Right lobe of liver (tissue), 6 donors: ENCODE measurements around the gene ARID5B. TPM values are rescaled to one million over a fixed set of nuclear protein-coding genes. Genes with fewer than 3 reads are reported as not detected.

ENCODE experiments used
- ATAC-seq, 4 donors: fragments of 200-7000 bp; cut with Tn5 transposase; one replicate each; pipeline ENCODE4 v1.9.1; 2020; ENCODE audit warnings: mild to moderate bottlenecking in 4 of 4, moderate library complexity in 4 of 4
- DNase-seq, 3 donors: peaks; one replicate each; pipeline ENCODE4 v3.0.0-alpha.2; 2020
- H3K27ac ChIP-seq, 3 donors: fragments of 200-600 bp; one replicate each; pipeline ENCODE4 v1.8.0; 2022
- H3K27me3 ChIP-seq, 2 donors: fragments of 200-600 bp; one replicate each; pipeline ENCODE4 v1.8.0; 2022
- H3K36me3 ChIP-seq, 4 donors: fragments of 200-600 bp; sonication (generic) in 1 of 4; one replicate each; pipeline versions ENCODE4 v1.5.1 to v1.8.0; 2017 to 2022; ENCODE audit warnings: control low read depth in 1 of 4
- H3K4me1 ChIP-seq, 4 donors: fragments of 200-600 bp; sonication (generic) in 1 of 4; one replicate each; pipeline versions ENCODE4 v1.5.1 to v1.8.0; 2017 to 2022; ENCODE audit warnings: control low read depth in 1 of 4
- H3K4me3 ChIP-seq, 3 donors: fragments of 200-600 bp; one replicate each; pipeline ENCODE4 v1.8.0; 2022
- H3K9me3 ChIP-seq, 4 donors: fragments of 200-600 bp; sonication (generic) in 1 of 4; one replicate each; pipeline versions ENCODE4 v1.5.1 to v1.8.0; 2017 to 2022; ENCODE audit warnings: control low read depth in 1 of 4
- POLR2A ChIP-seq: fragments of 450-650 bp; IDR thresholded peaks from one replicate; pipeline ENCODE4 v1.6.1; 2017; ENCODE audit warnings: antibody characterized with exemption, mild to moderate bottlenecking
- WGBS: methylation state at CpG from one replicate; pipeline ENCODE4 v1.1.6; 2018; ENCODE audit warnings: low coverage, low lambda C conversion rate; ENCODE audit not compliant: insufficient coverage; ENCODE audit errors: missing lambda C conversion rate; 5-methylcytosine and 5-hydroxymethylcytosine counted together
- intact Hi-C, 2 donors: fragments of 100-400 bp; cut with DNase I; formaldehyde crosslinking; loops; one replicate each; pipeline versions ENCODE4 v1.11.2 to v1.14.1; 2022
- total RNA-seq, 6 experiments: library from RNA; depleted of rRNA in 2 of 6; stranded (reverse); fragments of >200 nt in 2 of 6; fragmentation: NEBNext Ultra II Directional in 3 of 6; extraction: Animal tissue kit (Norgen Biotek cat#: 25700) in 3 of 6; gene quantifications; one replicate each; pipeline versions ENCODE4 v1.1.0 to v1.2.4, GENCODE V29; 2016 to 2023
- TF ChIP-seq, protein P1 (sequence below), 4 donors: fragments of 200-600 bp in 3 of 4; fragments of 450-650 bp in 1 of 4; IDR thresholded peaks; one replicate each; pipeline versions ENCODE4 v1.5.1 to v1.8.0; 2016 to 2022; ENCODE audit warnings: antibody characterized with exemption in 4 of 4, mild to moderate bottlenecking in 2 of 4
- donor health status: DM: no; HTN: yes; CAD: no.
- donor health status: DM: no; HTN: no; CAD: no.
- donor health status: DM: no; HTN: no; CAD: no.
- donor health status: DM: no; HTN: yes; CAD: no.
- donor health status: DM: no; HTN: yes; CAD: no.

ARID5B gene
- total RNA-seq, 6 experiments from 2014 or later, result 2.7 to 10.5 (median 5.3) TPM

DNA sequence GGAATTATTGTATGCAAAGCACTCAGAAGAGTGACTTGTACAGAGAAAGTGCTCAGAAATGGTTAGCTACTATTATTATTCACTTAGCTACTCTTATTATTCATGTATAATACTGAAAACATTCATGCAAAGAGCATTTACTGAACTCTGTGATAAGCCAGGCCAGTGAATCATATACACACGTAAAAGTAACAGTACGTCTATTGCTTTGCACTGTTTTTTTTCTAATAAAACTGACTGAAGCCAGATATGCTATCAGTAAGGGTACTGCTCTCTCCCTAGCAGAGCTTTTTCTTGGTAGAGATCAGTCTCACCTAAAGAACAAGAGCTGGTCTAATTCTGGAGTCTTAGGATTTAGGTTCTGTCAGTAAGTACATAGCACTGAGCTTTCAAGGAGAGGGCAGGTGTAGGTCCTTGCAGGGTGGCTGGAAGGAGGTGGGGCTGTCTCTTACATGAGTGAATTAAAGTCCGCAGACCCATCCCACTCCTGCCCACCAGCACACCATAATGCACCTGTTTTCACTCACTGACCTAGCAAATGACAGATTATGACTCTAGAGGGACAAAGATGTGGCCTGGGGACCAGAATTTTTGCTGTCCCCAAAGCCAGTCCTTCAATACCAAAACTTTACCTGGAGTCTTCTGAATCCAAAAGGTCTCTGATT is 145.9 kb downstream of the ARID5B start:
- Histone ChIP-seq H3K9me3 (no peaks in the 10 kb centered on the region), H3K4me3 (no peak overlapping the region), H3K4me1 (peaks cover 0 to 40% (median 13%) of the 10 kb centered on the region in 4 donors), H3K36me3 (no peaks in the 10 kb centered on the region), H3K27me3 (no peaks in the 10 kb centered on the region), H3K27ac (peak overlapping the region; percentile 90 to 98 (median 93))
- ATAC-seq (no peak), DNase-seq (no peak)
- TF ChIP-seq, protein P1, sequence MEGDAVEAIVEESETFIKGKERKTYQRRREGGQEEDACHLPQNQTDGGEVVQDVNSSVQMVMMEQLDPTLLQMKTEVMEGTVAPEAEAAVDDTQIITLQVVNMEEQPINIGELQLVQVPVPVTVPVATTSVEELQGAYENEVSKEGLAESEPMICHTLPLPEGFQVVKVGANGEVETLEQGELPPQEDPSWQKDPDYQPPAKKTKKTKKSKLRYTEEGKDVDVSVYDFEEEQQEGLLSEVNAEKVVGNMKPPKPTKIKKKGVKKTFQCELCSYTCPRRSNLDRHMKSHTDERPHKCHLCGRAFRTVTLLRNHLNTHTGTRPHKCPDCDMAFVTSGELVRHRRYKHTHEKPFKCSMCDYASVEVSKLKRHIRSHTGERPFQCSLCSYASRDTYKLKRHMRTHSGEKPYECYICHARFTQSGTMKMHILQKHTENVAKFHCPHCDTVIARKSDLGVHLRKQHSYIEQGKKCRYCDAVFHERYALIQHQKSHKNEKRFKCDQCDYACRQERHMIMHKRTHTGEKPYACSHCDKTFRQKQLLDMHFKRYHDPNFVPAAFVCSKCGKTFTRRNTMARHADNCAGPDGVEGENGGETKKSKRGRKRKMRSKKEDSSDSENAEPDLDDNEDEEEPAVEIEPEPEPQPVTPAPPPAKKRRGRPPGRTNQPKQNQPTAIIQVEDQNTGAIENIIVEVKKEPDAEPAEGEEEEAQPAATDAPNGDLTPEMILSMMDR (IDR thresholded peaks at IDR 0.05), result no peak
- no peak for TF ChIP-seq POLR2A
- WGBS, result 83% methylated on average over 3 of the region's 3 CpGs
- intact Hi-C loops, result no loop called here

DNA sequence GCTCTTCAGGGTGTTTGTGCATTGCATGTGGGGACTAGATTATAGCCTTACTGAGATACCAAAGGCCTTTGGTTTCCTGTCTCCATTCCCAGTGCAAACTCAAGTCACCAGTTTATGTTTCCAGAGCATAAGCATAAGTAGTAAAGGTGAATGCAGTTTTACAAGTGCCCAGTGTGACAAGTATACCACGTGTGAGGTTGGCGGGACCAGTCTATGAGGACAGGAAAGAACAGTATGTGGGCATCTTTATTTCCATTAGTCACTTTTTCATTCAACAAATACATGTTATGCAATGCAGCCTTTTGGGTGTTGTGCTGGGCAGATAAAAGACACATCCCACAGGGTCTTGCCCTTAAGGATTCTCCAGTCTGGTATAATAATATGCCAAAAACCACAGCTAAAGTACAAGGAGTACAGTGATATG is 146.5 kb downstream of the ARID5B start:
- DNase-seq (no peak), ATAC-seq (no peak)
- H3K27ac ChIP-seq, result peak overlapping the region; percentile 90 to 98 (median 93)
- no peaks in the 10 kb centered on the region for H3K27me3 ChIP-seq
- TF ChIP-seq, protein P1 (IDR thresholded peaks at IDR 0.05), result no peak
- no peak for TF ChIP-seq POLR2A
- no peaks in the 10 kb centered on the region for H3K9me3 ChIP-seq
- peaks cover 0 to 40% (median 13%) of the 10 kb centered on the region in 4 donors for H3K4me1 ChIP-seq
- intact Hi-C loops, result no loop called here
- H3K4me3 ChIP-seq, result no peak overlapping the region
- WGBS, result 52% methylated on average over 2 of the region's 2 CpGs
- H3K36me3 ChIP-seq, result peaks cover 0 to 6% (median 0%) of the 10 kb centered on the region in 4 donors

DNA sequence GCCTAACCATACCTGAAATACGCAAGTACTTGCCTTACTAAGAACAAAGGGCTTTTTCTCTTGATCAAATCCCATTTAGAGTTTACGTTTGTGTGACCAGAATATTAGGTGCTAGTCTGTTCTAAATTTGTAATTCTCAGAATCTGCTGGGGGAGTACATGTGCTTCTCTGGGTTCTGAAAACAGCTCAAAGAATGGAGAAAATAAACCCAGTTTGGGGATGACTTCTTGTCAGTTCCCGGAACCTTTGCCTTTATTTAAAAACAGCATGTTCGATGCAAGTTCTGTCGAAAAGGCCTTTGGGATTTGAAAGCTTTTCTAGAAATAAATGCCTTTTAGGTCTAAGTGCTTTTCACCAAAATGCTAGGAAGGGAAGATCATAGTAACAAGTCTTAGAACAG is 147.0 kb downstream of the ARID5B start:
- no peak for ATAC-seq
- H3K4me3 ChIP-seq, result peak overlapping the region in 1 of 3 donors; percentile 53
- H3K9me3 ChIP-seq, result no peaks in the 10 kb centered on the region
- peak overlapping the region; percentile 90 to 98 (median 93) for H3K27ac ChIP-seq
- intact Hi-C loops, result no loop called here
- WGBS, result 42% methylated on average over 5 of the region's 5 CpGs
- no peaks in the 10 kb centered on the region for H3K27me3 ChIP-seq
- H3K36me3 ChIP-seq, result peaks cover 0 to 8% (median 0%) of the 10 kb centered on the region in 4 donors
- H3K4me1 ChIP-seq, result peaks cover 0 to 38% (median 13%) of the 10 kb centered on the region in 4 donors
- no peak for DNase-seq
- TF ChIP-seq, protein P1 (IDR thresholded peaks at IDR 0.05), result no peak
- TF ChIP-seq POLR2A, result no peak

DNA sequence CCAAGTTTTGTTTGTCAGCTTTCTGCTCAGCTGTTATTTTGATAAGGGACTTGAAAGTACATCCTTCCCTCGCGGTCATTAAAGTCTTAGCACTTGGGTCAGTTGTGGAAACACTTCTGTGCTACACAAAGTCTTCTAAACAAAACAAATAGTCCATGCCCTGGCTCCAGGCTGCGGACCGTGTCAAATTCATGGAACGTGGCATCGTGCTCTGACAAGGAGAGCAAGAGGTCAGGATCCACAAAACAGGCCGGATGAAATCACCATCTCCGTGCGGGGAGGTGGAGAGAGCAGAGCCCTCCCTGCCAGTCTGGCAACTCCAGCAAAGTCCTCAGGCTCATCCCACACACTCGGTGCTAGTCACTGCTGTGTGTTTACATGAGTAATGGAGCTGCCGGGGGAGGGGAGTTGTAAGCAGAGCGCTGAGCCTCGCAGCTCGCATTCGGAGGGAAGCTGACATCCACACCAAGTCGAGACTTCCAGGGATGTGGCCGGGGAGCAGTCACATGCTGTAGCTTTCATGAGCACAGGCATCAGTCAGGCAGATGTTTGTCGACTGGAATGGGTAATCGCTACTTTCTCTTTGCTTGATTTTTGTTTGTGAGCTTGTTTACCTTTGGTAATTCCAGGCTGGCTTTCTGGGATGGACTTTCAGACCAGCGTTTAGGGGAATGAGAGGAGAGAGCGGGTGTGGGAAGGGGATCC is 147.6 kb downstream of the ARID5B start:
- Histone ChIP-seq H3K4me1 (peaks cover 0 to 33% (median 13%) of the 10 kb centered on the region in 4 donors), H3K9me3 (no peaks in the 10 kb centered on the region), H3K27ac (peak overlapping the region; percentile 90 to 98 (median 93)), H3K27me3 (no peaks in the 10 kb centered on the region), H3K4me3 (peak overlapping the region; percentile 32 to 53 (median 41)), H3K36me3 (peaks cover 0 to 8% (median 0%) of the 10 kb centered on the region in 4 donors)
- DNase-seq (peak; percentile 80 to 87 (median 85)), ATAC-seq (peak; percentile 81 to 88 (median 84))
- WGBS, result 2% methylated on average over 20 of the region's 21 CpGs
- intact Hi-C loops, result no loop called here
- TF ChIP-seq, protein P1 (IDR thresholded peaks at IDR 0.05), result no peak
- peak; percentile 94 for TF ChIP-seq POLR2A
